Hippocampal formation (tissue), 2 donors: Measurements from ENCODE around the gene IRF9.

Experiments used
- DNase-seq, 2 donors: peaks; one replicate each; lab custom pipeline; 2025; lab: John Stamatoyannopoulos, UW

Gene IRF9, protein sequence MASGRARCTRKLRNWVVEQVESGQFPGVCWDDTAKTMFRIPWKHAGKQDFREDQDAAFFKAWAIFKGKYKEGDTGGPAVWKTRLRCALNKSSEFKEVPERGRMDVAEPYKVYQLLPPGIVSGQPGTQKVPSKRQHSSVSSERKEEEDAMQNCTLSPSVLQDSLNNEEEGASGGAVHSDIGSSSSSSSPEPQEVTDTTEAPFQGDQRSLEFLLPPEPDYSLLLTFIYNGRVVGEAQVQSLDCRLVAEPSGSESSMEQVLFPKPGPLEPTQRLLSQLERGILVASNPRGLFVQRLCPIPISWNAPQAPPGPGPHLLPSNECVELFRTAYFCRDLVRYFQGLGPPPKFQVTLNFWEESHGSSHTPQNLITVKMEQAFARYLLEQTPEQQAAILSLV

DNA sequence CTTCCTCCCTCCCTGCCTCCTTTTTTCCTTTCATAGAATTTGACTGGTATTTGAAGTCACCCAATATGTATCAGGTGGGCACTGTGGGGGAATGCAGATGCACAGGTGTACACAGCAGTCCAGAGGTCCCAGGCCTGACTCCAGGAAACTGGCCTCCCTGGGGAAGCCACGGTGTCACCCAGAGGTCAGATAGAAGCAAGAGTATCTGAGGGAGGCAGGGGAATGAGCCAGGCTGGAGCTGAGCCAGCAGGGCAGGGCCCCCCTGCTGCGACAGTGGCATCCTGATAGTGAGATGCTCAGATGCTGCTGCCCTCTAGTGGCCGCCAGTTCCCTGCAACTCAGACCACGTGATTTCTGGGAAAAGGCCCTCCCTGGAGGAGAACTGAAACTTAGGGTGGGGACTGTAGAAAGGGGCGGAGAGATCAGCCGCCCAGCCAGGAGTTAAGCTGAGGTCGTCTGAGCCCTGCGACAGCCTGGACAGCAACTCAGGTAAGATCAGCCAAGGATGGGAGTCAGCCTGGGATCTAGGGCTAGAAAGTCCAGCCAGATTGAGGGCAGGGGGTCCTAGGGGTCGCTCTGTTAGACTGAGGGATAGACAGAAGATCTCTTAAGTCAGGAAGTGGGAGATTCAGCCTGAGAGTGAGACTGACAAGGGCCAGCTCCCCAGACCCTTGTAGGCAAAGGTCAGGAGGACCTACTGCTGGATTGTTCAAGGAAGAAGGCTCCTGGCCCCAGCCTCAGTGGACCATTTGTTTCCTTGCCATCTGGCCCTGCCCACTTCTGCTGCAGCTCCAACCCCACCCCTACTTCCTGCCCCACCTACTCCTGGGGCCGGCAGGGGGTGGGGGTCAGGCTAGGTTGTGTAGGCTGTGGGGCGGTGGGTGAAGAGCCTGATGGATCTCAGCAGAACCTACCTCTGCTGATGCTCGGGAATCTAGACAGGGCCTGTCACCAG is at the start of gene IRF9:
IRF9 (plus strand) TSS at position 416 of the 955 bp plus-strand sequence. CDS start 880 bp downstream, outside the sequence.
- peak; percentile 93 to 94 for DNase-seq

DNA sequence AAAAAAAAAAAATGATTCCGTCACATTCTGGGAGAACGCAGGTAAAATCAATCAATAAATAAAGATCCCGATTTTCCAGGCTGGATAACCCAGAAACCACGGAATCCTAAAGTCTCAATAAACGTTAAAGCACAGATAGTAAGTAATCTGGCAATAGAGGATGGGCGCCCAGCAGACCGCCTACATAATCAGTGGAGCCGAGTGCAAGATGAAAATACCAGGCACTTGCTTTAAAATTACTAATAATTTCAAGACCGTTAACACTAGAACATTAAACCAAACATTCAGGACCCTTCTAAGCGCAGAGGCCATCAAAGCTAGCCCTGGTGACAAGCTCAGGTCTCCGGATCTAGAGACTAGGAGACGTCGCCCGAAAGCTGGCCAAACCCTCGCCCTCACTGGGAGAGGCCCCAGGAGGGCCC is 47.7 kb upstream of the IRF9 start:
- DNase-seq, result no peak

DNA sequence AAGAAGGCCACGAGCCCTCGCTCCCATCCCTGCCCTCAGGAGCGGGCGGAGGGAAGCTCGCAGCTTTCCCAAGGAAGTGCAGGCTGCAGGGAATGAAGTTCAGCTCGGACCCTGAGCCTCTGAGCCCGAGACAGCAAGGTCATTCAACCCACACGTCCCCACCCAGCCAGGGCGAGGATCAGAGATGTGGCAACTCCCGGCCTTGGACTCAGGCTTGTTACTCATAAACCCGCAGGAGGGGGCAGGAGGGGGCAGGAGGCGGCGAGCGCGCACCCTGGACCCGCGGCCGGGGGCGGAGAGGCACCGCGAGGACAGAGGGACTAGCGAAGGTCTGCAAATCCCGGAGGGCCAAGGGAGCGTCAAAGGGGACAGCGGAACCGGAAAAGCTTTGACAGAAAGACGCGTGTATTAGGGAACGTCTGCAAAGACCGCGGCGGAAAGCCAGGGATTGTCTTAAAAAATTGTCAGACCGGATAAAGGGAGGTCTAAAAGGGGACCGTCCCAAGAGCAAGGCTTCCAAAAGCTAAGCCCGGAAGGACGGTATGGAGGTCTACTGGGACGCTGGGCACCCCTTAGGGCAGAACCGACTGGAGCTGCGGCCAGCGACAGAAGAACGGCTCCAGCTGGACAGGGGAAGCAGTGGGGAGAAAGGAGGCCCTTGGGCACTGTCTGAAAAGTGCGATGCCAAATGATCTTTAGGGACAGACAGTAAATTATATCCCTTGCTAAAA is 47.1 kb upstream of the IRF9 start:
- peak; percentile 80 to 87 for DNase-seq

DNA sequence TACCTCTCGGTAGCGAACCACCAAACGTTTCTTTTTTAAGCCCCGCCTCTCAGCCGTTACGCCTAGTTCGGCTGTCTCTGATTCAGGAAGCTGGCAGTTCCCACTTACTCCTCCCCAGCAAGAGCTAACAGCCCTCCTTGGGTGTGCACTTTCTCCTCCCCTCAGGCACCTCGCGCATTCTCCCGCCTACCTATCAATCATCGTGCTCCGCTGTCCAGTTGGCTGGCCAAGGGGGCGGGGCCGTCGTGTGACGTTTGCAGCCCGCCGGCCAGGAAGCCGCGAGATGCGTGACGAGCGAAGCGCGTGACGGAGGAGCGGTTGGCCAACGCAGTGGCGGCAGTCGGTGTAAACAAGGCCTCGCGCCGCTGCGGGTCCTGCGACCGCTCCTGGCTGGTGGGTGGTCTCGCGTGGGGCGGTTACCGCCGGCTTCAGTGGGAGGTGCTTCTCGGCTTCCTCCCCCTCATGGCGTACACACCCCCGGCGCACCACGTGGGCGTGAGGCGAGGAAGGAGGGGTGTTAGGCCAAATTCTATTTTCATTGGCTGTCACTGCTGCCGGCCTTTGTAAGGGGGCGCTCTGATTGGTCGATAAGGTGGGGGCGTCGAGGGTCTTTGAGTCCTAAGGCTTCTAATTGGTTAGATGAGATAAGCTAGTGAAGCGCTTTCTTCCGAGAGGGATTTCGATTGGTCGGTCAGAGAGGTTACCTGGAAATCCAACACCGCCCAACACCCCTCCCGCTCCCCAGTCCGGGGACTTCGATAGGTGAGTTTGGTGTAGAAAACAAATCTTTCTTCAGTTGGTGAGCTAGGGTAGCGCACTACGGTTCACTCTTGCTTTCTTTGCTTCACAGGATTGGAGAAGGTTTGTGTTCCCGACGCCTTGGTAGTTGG is 46.3 kb upstream of the IRF9 start, which contains the start of the genes DCAF11 and NRL:
DCAF11 (plus strand) TSS at position 246 of the 890 bp plus-strand sequence. CDS start 818 bp downstream, outside the sequence.
NRL (minus strand) TSS at position 418 of the 890 bp plus-strand sequence. CDS start 32,101 bp downstream, outside the sequence.
- DNase-seq, result peak; percentile 99 to 100

DNA sequence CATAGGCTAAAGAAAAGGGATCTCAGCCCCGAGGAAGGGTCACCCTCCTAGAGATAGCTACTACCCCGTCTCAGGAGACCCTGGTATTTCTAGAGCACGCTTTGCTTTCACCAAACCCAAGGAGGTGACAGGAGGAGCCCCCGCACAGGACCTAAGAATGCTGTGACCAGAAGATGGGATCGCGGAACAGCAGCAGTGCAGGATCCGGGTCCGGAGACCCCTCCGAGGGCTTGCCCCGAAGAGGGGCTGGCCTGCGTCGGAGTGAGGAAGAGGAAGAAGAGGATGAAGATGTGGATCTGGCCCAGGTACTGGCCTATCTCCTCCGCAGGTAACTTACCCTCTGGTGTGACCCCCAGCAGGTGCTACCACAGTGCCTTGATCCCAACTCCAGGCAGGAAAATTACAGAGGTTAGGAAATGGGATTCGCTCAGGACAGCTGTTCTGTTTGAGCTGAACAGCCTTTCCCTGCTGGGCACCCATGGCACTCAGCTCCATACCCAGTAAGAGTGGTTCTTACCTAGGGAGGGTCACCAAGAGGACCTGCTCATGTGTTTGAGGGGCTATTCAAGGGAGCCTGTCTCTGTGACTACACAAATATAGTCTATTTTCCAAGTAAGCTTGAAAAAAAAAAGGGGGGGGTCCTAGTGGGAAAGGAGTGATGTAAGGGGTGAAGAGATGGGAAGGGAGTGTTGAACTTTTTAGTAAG is 45.5 kb upstream of the IRF9 start:
- DNase-seq, result no peak

DNA sequence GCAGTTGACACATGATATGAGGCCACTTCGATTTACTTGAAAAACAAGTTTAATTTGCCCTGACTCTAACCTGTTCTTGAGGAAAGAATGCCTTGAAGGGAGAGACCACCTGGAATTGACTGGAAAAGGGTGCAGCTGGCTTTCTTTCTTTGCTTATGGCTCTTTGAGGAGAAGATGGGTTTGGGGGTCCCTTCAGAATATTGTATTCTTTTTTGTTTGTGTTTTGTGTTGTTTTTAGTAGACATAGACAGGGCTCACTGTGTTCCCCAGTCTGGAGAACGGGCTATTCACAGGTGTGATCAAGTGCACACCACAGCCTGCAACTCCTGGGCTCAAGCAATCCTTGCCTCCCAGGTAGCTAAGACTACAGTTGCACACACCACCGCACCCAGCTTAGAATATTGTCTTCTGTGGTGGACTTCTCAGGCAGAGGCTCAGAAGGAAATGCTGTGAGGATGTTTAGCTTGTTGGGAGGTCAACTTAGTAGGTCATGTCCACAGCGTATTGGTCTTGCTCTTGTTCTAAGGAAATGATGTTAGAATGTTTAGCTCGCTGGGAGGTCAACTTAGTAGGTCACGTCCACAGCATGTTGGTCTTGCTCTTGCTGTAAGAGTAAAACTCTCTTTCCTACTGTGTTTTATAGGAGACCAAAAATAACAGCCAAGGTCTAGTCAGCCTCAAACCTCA is 44.8 kb upstream of the IRF9 start:
- DNase-seq, result no peak

DNA sequence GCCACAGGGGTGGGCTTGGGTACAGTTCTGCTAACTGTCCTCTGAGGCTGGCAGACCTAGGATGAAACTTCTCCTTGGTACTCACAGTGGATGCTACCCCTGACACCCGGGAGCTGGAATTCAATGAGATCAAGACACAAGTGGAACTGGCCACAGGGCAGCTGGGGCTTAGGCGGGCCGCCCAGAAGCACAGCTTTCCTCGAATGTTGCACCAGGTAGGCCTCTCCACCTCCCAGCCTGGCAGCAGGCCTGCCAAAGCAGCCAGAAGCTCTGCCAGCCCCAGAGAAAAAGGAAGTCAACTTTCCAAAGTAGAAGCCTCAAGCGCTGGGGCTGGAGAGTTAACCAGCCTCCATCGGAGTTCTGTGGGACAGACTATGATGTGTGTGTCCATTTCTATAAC is 43.9 kb upstream of the IRF9 start:
- DNase-seq, result no peak

DNA sequence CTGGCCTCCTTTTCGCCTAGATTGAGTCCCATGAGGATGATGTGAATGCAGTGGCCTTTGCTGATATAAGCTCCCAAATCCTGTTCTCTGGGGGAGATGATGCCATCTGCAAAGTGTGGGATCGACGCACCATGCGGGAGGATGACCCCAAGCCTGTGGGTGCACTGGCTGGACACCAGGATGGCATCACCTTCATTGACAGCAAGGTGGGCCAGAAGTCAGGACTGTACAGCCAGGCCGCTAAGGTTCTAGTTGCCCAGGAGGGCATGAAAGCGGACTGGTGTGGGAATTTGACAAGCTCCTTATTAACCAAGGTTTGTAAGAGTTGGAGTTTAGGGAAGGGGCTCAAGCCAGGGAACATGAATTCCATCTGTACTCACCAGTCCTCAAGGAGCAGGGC is 41.4 kb upstream of the IRF9 start:
- DNase-seq, result no peak

DNA sequence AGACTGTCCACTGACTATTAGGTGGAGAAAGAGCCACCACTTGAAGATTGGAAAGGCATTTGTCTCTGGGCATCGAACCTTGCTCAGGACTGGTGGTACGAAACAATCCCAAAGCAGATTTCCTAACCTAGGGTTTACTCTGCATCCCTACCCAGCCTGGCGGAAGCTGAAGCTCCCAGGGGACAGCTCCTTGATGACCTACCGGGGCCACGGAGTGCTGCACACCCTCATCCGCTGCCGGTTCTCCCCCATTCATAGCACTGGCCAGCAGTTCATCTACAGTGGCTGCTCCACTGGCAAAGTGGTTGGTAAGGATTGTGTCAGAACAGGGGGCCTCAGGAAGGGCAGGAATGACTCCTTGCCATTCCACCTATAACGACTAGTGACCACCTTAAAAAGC is 39.9 kb upstream of the IRF9 start:
- DNase-seq, result no peak

DNA sequence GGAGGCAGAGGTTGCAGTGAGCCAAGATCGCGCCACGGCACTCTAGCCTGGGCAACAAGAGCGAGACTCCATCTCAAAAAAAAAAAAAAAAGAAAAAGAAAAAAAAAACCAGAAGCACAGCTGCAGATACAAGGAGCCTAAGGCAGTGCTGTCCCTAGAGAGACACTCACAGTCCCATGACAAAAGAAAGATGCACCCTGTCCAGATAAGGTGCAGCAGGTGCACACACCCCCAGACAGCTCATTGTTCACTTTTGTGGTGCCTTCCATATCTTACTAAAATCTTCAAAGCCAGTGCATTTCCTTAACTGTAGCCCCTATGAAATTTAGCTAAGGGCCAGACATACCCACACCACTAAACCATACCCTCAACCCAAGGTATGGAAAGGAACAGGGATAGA is 38.6 kb upstream of the IRF9 start:
- no peak for DNase-seq

DNA sequence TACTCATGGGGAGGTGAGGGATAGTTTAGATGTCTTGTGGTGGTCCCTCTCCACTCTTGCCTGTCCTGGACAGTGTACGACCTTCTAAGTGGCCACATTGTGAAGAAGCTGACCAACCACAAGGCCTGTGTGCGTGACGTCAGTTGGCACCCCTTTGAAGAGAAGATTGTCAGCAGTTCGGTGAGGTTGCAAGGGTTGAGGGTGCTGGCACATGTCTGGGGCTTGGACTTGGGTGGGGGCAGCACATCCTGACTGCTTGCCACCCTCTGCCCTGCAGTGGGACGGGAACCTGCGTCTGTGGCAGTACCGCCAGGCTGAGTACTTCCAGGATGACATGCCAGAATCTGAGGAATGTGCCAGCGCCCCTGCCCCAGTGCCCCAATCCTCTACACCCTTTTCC is 38.2 kb upstream of the IRF9 start:
- DNase-seq, result no peak

DNA sequence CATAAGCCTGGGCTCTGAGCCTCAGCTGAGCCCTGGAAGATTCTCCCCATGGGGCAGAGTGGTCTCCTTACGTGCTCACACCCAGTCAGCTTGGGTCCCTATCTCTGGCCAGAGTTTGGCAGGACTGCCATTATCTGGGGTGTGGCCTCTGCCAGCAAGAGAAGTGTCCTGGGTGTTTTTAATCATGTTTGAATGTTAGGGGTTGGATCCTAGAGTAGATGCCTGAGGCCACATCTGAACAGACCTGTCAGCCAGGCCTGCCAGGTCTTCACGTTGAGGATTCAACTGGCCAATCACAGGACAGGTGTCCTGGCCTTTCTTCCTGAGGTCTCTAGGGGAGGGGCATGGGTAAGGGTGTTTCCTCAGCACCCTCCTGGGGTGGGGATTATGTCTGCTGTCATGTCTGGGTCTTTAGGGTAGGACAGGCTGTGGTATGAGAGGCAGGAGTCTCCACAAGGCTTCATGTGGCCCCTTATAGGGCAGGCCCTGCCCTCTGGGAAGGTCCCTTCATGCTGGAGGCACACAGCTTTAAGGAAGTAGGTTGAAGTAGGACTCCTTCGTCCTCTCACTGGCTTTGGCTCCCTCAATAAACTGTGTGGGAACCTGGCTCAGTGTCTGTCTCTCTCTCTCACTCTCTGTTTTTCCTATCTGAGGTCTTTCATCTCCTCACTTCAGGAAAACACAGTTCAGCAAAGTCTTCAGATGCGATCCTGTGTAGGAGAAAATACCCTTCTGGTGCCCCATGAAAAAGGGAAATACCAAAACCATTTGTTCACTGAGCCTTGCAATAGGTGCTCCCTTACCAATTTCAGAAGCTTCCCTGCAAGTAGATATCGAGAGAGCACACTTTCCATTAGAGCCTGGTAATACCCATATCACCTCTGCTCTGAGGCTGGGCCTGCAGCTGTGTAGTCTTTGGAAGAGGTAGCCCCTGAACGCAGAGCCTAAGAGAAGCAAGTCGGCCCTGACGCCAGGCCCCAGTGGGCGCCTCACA is 37.3 kb upstream of the IRF9 start:
- DNase-seq, result no peak

DNA sequence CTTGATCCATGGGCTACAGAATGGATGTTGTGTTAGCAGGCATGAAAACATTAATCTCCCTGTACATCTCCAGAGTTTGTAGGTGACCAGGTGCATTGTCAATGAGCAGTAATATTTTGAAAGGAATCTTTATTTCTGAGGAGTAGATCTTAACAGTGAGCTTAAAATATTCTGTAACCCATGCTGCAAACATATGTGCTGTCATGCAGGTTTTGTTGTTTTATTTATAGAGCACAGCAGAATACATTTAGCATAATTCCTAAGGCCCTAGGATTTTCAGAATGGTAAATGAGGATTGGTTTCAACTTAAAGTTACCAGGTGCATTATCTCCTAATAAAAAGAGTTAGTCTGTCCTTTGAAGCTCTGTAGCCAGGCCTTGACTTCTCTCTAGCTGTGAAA is 34.1 kb upstream of the IRF9 start:
- peak in 1 of 2 donors; percentile 2 for DNase-seq

DNA sequence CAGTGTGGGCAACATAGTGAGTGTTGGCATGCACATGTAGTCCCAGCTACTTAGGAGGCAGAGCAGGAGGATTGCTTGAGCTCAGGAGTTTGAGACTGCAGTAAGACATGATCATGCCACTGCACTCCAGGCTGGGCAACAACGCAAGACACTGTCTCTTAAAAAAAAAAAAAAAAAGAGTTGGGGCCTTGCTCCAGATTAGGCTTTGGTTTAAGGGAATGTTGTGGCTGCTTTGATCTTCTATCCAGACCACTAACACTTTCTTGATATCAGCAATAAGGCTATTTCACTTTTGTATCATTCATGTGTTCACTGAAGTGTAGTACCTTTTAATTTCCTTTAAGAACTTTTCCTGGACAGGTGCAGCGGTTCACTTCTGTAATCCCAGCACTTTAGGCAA is 33.4 kb upstream of the IRF9 start:
- DNase-seq, result no peak

DNA sequence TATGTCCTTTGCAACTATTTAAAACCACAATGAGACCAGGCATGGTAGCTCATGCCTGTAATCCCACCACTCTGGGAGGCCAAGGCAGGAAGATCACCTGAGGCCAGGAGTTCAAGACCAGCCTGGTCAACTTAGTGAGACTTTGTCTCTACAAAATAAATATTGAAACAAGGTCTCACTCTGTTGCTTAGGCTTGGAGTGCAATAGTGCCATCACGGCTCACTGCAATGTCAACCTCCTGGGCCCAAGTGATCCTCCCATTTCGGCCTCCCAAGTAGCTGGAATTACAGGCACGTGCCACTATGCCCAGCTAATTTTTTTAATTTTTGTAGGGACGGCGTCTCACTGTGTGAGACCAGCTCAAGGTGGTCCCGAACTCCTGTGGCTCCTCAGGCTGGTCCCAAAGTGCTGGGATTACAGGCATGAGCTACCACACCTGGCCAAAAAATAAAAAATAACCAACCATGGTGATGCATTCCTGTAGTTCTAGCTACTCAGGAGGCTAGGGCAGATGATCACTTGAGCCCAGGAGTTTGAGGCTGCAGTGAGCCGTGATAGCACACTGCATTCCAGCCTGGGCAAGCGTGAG is 31.6 kb upstream of the IRF9 start:
- no peak for DNase-seq

DNA sequence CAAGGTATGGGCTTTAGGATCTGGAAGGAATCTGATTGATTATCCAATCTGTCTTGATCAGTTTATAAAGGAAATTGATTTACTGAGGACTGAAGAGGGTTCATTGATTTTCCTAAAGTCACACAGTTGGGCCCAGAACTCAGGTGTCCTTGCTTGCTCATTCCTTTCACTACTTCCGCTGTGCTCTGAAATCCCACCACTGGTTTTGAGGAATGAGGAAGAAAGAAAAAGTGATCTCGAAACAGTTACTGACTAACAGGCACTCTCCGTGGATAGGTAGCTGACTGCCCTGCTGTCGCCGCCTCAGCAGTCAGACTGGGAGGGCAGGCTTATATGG is 30.7 kb upstream of the IRF9 start, which contains the start of gene FITM1:
FITM1 (plus strand) TSS at position 280 of the 337 bp plus-strand sequence. CDS start 905 bp downstream, outside the sequence.
- no peak for DNase-seq

DNA sequence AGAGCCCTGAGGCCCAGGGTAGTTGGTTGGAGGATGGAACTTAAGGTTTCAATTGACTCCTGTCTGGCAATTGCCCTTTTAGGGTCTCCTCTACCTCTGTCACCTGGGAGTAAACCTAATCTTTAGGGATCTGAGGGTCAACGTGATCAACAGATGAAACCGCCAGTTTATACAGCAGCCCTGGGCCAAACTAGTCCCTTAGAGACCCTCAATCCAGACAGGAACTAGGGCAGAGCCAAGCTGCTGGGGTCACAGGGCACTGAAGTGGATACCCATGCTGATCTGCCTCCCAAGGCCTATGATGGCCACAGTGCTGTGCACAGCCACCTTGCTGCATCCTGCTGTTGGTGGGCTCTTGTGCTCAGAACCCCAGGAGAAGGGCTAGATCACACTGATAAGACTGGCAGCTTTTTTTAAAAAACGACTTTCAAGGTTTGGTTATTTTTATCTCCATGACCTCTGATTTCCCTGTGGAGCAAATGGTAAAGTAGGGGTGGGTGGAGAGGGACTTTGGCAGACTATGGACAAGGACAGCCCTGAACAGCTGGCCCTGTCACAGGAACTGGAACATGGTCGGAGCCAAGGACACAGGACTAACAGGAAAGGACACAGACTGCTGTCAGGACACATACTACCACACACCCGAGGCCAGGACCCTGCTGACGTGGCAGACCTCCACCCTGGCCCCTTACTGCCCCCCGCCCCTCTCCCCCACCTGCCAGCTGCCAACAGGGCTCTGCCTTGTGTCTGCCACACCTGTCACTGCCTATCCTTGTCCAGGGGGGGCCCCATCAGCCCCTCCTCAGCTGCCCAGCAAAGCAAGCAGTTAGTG is 30.1 kb upstream of the IRF9 start:
- DNase-seq, result no peak
